Gastrocnemius medialis (tissue), 4 donors: Measurements from ENCODE around the gene THSD7B.

ENCODE experiments used
- POLR2A ChIP-seq, 2 donors: fragments of 450-650 bp; IDR thresholded peaks; one replicate each; pipeline ENCODE4 v1.6.1; 2017; ENCODE audit warnings: antibody characterized with exemption in 2 of 2, mild to moderate bottlenecking in 2 of 2, moderate library complexity in 2 of 2
- TF ChIP-seq, protein P1 (sequence below), 5 experiments: fragments of 450-650 bp in 3 of 5; fragments of 200-600 bp in 2 of 5; sonication (generic) in 2 of 5; IDR thresholded peaks in 4 of 5; conservative IDR thresholded peaks in 1 of 5; 1 replicate in 4 of 5; 2 replicates in 1 of 5; pipeline ENCODE4 v1.5.1; 2016 to 2019; ENCODE audit warnings: antibody characterized with exemption in 5 of 5, mild to moderate bottlenecking in 3 of 5, moderate library complexity in 3 of 5

GRCh38 chr2:137237055-137237454, 471.7 kb downstream of the THSD7B start:
- TF ChIP-seq, protein P1, sequence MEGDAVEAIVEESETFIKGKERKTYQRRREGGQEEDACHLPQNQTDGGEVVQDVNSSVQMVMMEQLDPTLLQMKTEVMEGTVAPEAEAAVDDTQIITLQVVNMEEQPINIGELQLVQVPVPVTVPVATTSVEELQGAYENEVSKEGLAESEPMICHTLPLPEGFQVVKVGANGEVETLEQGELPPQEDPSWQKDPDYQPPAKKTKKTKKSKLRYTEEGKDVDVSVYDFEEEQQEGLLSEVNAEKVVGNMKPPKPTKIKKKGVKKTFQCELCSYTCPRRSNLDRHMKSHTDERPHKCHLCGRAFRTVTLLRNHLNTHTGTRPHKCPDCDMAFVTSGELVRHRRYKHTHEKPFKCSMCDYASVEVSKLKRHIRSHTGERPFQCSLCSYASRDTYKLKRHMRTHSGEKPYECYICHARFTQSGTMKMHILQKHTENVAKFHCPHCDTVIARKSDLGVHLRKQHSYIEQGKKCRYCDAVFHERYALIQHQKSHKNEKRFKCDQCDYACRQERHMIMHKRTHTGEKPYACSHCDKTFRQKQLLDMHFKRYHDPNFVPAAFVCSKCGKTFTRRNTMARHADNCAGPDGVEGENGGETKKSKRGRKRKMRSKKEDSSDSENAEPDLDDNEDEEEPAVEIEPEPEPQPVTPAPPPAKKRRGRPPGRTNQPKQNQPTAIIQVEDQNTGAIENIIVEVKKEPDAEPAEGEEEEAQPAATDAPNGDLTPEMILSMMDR (IDR thresholded peaks at IDR 0.05 in 4 of 5, conservative IDR thresholded peaks at IDR 0.05 in 1 of 5): no peak
- TF ChIP-seq POLR2A (IDR thresholded peaks at IDR 0.05): no peak
